ENCODE data around the gene ELOB. TPM values are rescaled to one million over a fixed set of nuclear protein-coding genes. Genes with fewer than 3 reads are reported as not detected.

Gene ELOB
- total RNA-seq, 1 experiment from 2014 or later: 289 TPM

- Histone ChIP-seq H3K9me3 (ENCODE audit: low read length) (no peaks in the 10 kb centered on the region), H3K36me3 (ENCODE audit: low read depth, low read length) (no peaks in the 10 kb centered on the region)
- POLR2A ChIA-PET (ENCODE audit: unreplicated experiment): no interaction called here
Observed at GRCh38 chr16:2728034-2728433, 49.0 kb downstream of the ELOB start.

GRCh38 chr16:2726923-2727322, 50.2 kb downstream of the ELOB start:
- POLR2A ChIA-PET (ENCODE audit: unreplicated experiment): no interaction called here
- Histone ChIP-seq H3K4me1 (ENCODE audit: insufficient read depth, low read length) (no peaks in the 10 kb centered on the region), H3K9me3 (ENCODE audit: low read length) (no peaks in the 10 kb centered on the region), H3K27ac (ENCODE audit: low read length) (no peak overlapping the region), H3K27me3 (ENCODE audit: low read length) (no peaks in the 10 kb centered on the region), H3K9me2 (replicated peaks; ENCODE audit: low read length) (no peaks in the 10 kb centered on the region), H3K79me2 (ENCODE audit: low read length) (no peaks in the 10 kb centered on the region), H2AFZ (ENCODE audit: low read length) (no peak overlapping the region), H3K4me2 (ENCODE audit: low read length) (no peak overlapping the region), H3F3A (ENCODE audit: low read length, unreplicated experiment) (no peaks in the 10 kb centered on the region), H3K9ac (ENCODE audit: low read length) (no peak overlapping the region), H4K20me1 (ENCODE audit: low read length) (no peaks in the 10 kb centered on the region), H3K4me3 (ENCODE audit: low read length) (no peak overlapping the region), H3K36me3 (ENCODE audit: low read depth, low read length) (no peaks in the 10 kb centered on the region)
- DNase-seq: no peak
- TF ChIP-seq EZH2phosphoT487 (IDR thresholded peaks at IDR 0.05; ENCODE audit: borderline replicate concordance, low read length): no peak
- no peak for TF ChIP-seq CTCF (conservative IDR thresholded peaks at IDR 0.05; ENCODE audit: low read depth, low read length)
- no peak for TF ChIP-seq EZH2 (IDR thresholded peaks at IDR 0.05; ENCODE audit: low read length, unreplicated experiment)
- BruUV-seq (replicated peaks): no TSS peak
- CTCF ChIA-PET: interaction anchor here (0.6 kb wide), 1 partner anchor 293 kb away, joined by 3 read pairs; the partner anchor contains the start of gene TNFRSF12A
- intact Hi-C loops (cut with micrococcal nuclease): no loop called here
- ATAC-seq: no peak

More at GRCh38 chr16:2728034-2728433, 49.0 kb downstream of the ELOB start:
- intact Hi-C loops (cut with micrococcal nuclease): no loop called here
- no peaks in the 10 kb centered on the region for H3K9me2 ChIP-seq (replicated peaks; ENCODE audit: low read length)
- H3K4me3 ChIP-seq (ENCODE audit: low read length): no peak overlapping the region
- H3K27me3 ChIP-seq (ENCODE audit: low read length): no peaks in the 10 kb centered on the region
- H3K4me2 ChIP-seq (ENCODE audit: low read length): no peak overlapping the region
- no peaks in the 10 kb centered on the region for H3K4me1 ChIP-seq (ENCODE audit: insufficient read depth, low read length)
- BruUV-seq (replicated peaks): no TSS peak
- no peaks in the 10 kb centered on the region for H3K79me2 ChIP-seq (ENCODE audit: low read length)
- ATAC-seq: no peak
- H3F3A ChIP-seq (ENCODE audit: low read length, unreplicated experiment): no peaks in the 10 kb centered on the region
- no peak overlapping the region for H3K9ac ChIP-seq (ENCODE audit: low read length)
- TF ChIP-seq CTCF (conservative IDR thresholded peaks at IDR 0.05; ENCODE audit: low read depth, low read length) (no peak), EZH2 (IDR thresholded peaks at IDR 0.05; ENCODE audit: low read length, unreplicated experiment) (no peak), EZH2phosphoT487 (IDR thresholded peaks at IDR 0.05; ENCODE audit: borderline replicate concordance, low read length) (no peak)
- no peak for DNase-seq
- H2AFZ ChIP-seq (ENCODE audit: low read length): no peak overlapping the region
- no peak overlapping the region for H3K27ac ChIP-seq (ENCODE audit: low read length)
- CTCF ChIA-PET: no interaction called here
- no peaks in the 10 kb centered on the region for H4K20me1 ChIP-seq (ENCODE audit: low read length)

- H3K27ac ChIP-seq (ENCODE audit: low read length): no peak overlapping the region
- H3K9me2 ChIP-seq (replicated peaks; ENCODE audit: low read length): no peaks in the 10 kb centered on the region
- no peaks in the 10 kb centered on the region for H4K20me1 ChIP-seq (ENCODE audit: low read length)
- H3K36me3 ChIP-seq (ENCODE audit: low read depth, low read length): no peaks in the 10 kb centered on the region
- H3K79me2 ChIP-seq (ENCODE audit: low read length): no peaks in the 10 kb centered on the region
- TF ChIP-seq CTCF (conservative IDR thresholded peaks at IDR 0.05; ENCODE audit: low read depth, low read length) (no peak), EZH2phosphoT487 (IDR thresholded peaks at IDR 0.05; ENCODE audit: borderline replicate concordance, low read length) (no peak), EZH2 (IDR thresholded peaks at IDR 0.05; ENCODE audit: low read length, unreplicated experiment) (no peak)
- H3K9ac ChIP-seq (ENCODE audit: low read length): no peak overlapping the region
- H2AFZ ChIP-seq (ENCODE audit: low read length): no peak overlapping the region
- intact Hi-C loops (cut with micrococcal nuclease): loop anchor here (5.0 kb wide), 1 partner anchor 43 kb away; the partner anchor contains the start of gene KCTD5
- ATAC-seq (no peak), DNase-seq (no peak)
- CTCF ChIA-PET: no interaction called here
- peaks cover 4% of the 10 kb centered on the region for H3K4me1 ChIP-seq (ENCODE audit: insufficient read depth, low read length)
- no peak overlapping the region for H3K4me3 ChIP-seq (ENCODE audit: low read length)
- no peak overlapping the region for H3K4me2 ChIP-seq (ENCODE audit: low read length)
- H3K27me3 ChIP-seq (ENCODE audit: low read length): no peaks in the 10 kb centered on the region
- no peaks in the 10 kb centered on the region for H3K9me3 ChIP-seq (ENCODE audit: low read length)
- no TSS peak for BruUV-seq (replicated peaks)
- POLR2A ChIA-PET (ENCODE audit: unreplicated experiment): interaction anchor here (0.5 kb wide), 1 partner anchor 143 kb away, joined by 3 read pairs; no protein-coding TSS in a partner anchor
- no peaks in the 10 kb centered on the region for H3F3A ChIP-seq (ENCODE audit: low read length, unreplicated experiment)
Observed at GRCh38 chr16:2724816-2725348, 52.2 kb downstream of the ELOB start.
